ENCODE results near the gene FXYD6.

Gene FXYD6

GRCh38 chr11:117836077-117836960 lies 40.1 kb downstream of the FXYD6 start:
- DNase-seq (ENCODE audit: low read depth) = no peak
- no peak overlapping the region for H3K4me3 ChIP-seq (ENCODE audit: low read depth, low read length)

GRCh38 chr11:117835576-117835975 lies 40.9 kb downstream of the FXYD6 start:
- no peak overlapping the region for H3K4me3 ChIP-seq (ENCODE audit: low read depth, low read length)
- DNase-seq (ENCODE audit: low read depth) = no peak

DNA sequence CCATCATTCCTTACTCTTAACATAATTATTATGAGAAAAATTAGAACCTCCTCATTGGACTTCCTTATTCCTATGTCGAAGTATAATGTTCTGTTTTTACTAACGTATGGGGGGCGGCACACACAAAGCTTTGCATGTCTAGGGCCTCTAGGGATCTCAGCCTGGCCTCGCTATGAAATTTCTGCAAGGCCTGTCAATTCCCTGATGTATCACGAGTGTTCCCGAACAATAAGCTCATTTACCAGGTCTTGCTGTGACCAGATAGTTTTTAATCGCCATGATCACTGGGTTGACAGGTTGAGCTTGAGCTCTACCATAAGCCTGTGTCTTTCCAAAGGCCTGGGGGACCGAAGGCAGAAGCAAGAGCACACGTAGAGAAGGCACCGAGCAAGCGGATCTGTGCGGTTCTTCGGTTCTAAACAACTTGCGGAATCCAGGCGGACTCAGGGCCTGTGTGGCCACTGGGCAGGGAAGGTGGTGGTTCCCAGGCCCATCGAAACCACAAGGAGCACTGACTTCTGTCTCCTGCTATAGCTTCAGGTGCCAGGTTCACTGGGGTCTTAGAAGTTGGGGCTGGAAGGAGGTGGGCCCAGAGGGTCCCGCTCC lies 41.5 kb downstream of the FXYD6 start:
- H3K4me3 ChIP-seq (ENCODE audit: low read depth, low read length) = no peak overlapping the region
- DNase-seq (ENCODE audit: low read depth) = no peak

GRCh38 chr11:117834068-117834810 lies 42.2 kb downstream of the FXYD6 start:
- DNase-seq (ENCODE audit: low read depth) = no peak
- no peak overlapping the region for H3K4me3 ChIP-seq (ENCODE audit: low read depth, low read length)

GRCh38 chr11:117833401-117833891 lies 43.0 kb downstream of the FXYD6 start:
- no peak overlapping the region for H3K4me3 ChIP-seq (ENCODE audit: low read depth, low read length)
- peak; percentile 11 for DNase-seq (ENCODE audit: low read depth)

DNA sequence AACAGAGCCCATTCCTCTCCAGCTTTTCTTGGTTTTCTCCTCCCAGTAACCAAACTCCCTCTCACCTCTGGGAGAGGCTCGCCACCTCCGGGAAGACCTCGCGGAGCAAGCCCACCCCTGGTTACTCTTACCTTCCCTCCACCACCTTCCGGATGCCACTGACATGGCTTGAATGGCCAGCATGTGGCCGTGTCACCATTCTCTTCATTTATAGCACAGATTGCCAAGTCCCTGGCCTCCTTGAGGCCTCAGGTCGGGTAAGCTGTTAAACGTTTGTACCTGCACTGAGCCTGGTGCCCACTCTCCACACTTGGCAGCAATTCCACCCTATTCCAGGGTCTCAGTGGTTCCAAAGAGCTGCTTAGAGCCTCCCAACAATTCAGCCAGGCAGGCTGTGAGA lies 43.9 kb downstream of the FXYD6 start:
- no peak for DNase-seq (ENCODE audit: low read depth)
- H3K4me3 ChIP-seq (ENCODE audit: low read depth, low read length) = no peak overlapping the region

DNA sequence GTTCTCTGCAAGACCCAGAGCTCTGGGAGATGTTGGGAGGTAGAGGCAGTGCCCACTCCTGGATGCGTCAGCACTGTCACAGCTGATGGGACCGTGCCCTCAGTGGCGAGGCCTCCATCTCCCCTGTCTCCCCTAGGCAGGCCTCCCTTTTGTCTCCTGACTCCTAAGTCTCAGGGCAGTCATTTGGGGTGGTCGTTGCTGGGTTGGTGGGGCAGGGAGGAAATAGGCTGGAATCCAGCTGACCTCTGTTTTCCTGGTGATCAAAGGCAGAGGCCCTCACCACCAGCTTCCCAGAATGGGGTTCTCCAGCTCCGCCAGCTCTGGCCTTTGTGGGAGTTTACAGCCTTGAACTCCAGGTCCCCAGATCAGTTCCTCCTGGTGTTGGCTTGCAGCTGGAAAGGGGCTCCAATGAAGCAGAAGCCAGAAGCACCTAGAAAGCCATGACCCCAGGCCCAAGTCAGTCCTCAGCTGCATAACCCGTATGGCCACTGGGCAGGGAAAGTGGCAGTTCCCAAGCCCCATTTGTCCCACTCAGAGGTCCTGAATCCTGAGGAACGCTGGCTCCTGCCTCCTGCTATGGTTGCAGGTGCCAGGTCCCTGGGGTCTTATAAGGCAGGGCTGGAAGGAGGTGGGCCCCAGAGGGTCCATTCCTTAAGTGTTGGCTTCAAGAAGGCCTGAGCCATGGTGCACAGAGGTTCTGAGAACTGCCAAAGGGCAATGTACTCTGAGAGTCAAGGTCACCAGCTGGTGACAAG lies 44.6 kb downstream of the FXYD6 start:
- DNase-seq (ENCODE audit: low read depth) = no peak
- H3K4me3 ChIP-seq (ENCODE audit: low read depth, low read length) = no peak overlapping the region

- DNase-seq (ENCODE audit: low read depth) = no peak
- H3K4me3 ChIP-seq (ENCODE audit: low read depth, low read length) = no peak overlapping the region
These were observed 45.6 kb downstream of the FXYD6 start for GRCh38 chr11:117830674-117831351.

DNA sequence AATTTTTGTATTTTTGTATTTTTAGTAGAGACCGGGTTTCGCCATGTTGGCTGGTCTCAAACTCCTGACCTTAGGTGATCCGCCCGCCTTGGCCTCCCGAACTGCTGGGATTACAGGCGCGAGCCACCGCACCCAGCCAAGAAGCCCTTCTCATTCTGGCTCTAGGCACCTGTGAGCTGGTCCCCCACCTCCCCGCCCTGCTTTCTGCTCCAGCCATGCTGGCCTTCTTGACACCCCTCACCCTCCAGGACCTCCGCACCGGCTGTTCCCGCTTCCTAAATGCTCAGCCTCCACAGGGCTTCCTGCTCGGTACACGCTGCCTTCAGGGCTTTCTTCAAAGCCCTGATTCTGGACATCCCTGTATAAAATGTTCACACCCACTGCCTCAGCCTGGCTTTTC lies 46.4 kb downstream of the FXYD6 start:
- no peak for DNase-seq (ENCODE audit: low read depth)
- no peak overlapping the region for H3K4me3 ChIP-seq (ENCODE audit: low read depth, low read length)

DNA sequence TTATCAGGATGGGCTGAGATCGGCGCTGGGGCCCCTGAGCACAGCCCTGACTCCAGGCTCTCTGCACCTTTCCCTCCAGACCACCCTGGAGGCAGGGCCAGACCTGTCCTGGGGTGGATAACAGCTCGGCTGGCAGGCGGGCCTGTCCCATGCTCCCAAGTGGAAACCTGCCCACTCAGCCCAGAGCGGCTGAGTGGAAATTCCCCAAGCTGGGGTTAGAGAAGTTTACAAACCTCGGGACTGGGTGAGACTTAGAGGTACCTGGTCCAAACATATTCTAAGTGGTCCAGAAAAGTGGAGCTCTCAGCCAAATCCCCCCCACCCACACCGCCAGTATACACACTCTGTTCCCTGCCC lies 47.1 kb downstream of the FXYD6 start:
- no peak for DNase-seq (ENCODE audit: low read depth)

DNA sequence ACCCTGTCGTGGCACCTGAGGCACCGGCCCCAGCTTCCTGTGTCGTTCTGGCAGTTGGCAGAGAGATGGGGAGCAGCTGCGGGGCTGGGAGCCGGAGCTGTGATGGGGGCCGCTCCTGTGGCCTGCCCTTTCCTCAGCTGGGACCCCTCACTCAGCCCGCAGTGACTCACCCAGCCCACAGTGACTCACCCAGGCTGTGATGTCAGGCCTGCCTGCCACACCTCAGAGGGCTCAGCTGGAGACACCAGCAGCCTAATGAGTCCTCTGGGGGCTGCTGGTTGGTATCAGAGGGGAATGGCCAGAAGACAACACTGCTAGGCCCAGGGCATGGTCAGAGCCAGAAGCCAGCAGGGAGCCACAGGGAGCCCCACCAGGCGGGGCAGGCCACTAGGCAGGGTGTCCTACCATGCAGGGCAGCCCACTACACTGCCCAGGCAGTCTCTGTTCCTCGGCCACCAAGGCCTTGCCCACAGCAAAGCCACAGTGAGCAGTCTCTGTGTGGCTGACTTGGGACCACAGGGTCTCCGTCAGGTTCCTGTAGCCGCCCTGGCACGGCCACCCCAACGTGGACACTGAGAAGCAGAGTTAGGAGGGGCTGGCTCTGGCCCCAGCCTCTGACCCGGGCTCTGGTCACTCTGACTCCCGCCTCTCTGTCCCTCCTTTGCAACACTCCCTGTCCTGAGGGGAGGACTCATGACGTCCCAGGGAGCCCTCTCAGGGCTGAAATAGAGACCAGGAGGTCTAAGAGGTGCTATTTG lies 47.7 kb downstream of the FXYD6 start:
- H3K4me3 ChIP-seq (ENCODE audit: low read depth, low read length) = no peak overlapping the region
- peak; percentile 55 for DNase-seq (ENCODE audit: low read depth)

More for the DNA sequence above, 47.1 kb downstream of the FXYD6 start:
- H3K4me3 ChIP-seq (ENCODE audit: low read depth, low read length) = no peak overlapping the region

DNA sequence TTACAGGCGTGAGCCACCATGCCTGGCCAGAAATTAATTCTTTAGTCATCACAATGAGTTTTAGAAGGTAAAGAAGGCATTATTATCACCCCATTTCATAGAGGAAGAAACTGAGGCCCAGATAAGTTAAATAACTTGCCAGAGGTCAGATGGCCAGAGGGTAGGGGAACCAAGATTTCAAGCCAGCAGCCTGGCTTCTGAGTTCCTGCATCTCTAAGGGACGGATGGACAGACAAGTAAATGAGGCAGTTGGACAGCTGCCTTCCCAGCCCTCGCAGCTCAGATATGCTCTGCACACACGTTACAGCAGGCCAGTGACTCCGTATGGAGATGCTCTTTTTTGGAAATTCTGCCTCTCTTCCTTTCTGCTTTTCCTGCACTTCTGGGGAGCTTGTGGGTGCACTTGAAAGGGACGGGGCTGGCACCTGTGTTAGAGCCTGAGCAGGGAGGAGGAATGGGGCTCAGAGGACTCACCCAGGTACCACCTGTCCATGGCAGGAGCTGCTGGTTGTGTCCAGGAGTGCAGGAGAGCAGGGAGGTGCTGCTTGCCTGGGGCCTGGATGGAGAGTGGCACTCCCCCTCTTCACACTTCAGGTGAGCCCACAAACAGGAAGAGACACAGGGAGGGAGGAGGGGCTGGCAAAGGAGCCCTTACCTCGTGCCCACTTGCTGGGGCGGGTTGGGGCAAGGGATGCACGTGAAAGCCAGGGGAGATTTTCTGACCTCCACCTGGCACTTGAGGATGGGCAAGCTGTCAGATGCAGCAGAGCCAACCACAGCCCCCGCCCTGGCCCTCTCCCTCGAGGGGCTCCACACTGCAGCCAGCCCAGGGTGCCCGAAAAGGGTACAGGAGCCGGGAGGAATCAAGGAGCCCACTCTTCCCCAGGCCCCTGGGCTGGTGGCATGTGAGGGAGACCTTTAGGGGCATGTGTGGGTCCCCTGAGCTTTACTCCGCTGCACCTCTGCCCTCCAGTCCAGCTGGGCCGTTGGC lies 48.6 kb downstream of the FXYD6 start:
- no peak for DNase-seq (ENCODE audit: low read depth)
- no peak overlapping the region for H3K4me3 ChIP-seq (ENCODE audit: low read depth, low read length)

GRCh38 chr11:117826832-117827231 lies 49.6 kb downstream of the FXYD6 start:
- no peak overlapping the region for H3K4me3 ChIP-seq (ENCODE audit: low read depth, low read length)
- DNase-seq (ENCODE audit: low read depth) = no peak

- H3K4me3 ChIP-seq (ENCODE audit: low read depth, low read length) = no peak overlapping the region
- no peak for DNase-seq (ENCODE audit: low read depth)
These were observed 50.3 kb downstream of the FXYD6 start for GRCh38 chr11:117826190-117826570.

DNA sequence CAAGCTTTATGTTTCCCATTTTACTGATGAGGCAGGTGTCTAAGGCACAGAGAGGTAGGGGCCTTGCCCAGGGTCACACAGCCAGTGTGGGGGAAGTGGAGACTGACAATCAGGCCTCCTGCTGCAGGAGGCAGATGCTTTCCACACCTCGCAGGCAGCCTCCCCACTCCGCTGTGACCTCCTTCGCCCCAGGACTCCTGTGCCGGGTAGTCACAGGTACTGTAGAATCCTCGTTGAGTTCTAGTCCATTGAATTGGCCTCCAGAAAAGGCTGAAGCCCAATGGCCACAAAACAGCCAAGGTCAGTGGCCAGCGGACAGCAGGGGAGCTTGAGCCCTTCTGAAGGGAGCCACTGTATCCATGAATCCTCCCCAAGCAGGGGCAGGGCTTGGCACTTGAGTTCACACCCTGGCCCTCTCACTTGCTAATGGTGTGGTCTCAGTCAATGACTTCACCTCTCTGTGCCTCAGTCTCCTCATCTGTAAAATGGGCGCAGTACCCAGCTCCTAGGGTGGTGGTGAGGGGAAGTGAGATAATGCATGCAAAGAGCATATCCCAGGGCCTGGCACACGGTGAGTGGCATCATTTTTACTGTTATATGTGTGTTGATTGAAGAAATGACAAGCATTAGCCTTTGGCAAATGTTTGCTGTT lies 50.8 kb downstream of the FXYD6 start:
- DNase-seq (ENCODE audit: low read depth) = no peak
- no peak overlapping the region for H3K4me3 ChIP-seq (ENCODE audit: low read depth, low read length)

DNA sequence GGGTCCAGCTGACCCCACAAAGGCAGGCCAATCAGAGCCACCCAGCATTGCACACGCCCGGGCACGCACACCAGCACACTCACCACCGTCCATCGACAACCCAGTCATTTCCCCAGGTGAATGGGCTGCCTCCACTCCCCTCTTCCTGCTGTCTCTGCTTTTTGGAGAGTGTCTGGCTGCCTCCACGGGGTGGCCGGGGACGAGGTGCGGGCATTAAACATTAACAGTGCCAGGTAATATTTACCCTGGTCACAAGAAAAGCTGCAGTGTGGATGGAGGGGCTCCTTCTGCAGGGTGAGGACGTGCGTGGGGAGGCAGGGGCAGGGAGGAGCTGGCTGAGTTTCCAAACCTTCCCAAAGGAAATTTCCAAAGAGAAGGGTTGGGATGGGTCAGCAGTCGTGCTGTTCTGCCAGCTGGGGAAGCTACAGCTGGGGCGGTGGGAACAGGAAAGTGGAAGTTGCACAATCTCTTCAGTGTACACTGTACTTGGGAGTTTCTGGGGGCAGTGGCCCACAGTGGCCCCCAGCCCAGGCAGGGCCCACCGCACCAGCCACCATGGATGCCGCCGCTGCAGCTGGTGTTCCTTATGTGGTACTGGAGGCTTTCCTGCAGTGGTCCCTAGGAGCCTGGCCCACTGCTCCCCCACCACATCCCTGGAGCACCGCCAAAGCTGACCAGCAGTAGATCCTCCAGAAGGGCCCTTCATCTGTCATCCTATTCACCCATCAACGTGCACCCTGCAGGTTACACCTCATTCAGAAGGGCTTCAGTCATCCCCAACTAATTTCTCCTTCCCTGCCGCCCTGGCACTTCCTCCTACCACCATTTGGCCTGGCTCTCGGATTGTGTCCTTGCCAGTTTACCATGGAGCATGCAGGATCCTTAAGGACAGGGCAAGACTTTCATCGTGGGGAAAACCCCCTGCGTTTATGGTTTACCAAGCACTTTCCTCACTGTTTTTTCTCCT lies 51.6 kb downstream of the FXYD6 start, which contains the start of gene FXYD2:
TSS of gene FXYD2 (minus strand) at position 174 of the 967 bp plus-strand sequence. CDS start at position 108, 66 bp downstream.
- H3K4me3 ChIP-seq (ENCODE audit: low read depth, low read length) = no peak within 1 kb of the TSS

More for the DNA sequence above, 51.6 kb downstream of the FXYD6 start, which contains the start of gene FXYD2:
- no peak for DNase-seq (ENCODE audit: low read depth)

Measured in skeletal muscle cell (primary cell).